ENCODE measurements around the gene MTA3. TPM values are rescaled to one million over a fixed set of nuclear protein-coding genes. Genes with fewer than 3 reads are reported as not detected.
"Not testable (repeated sequence)": the region's sequence is repeated elsewhere in the genome, so short reads cannot be mapped to it uniquely, and the experiment has no call there.

MTA3 gene
- total and polyA plus RNA-seq, 2 donors (not counting 1 experiment from before 2014, with no cell fraction given): 31.0 to 47.7 TPM

DNA sequence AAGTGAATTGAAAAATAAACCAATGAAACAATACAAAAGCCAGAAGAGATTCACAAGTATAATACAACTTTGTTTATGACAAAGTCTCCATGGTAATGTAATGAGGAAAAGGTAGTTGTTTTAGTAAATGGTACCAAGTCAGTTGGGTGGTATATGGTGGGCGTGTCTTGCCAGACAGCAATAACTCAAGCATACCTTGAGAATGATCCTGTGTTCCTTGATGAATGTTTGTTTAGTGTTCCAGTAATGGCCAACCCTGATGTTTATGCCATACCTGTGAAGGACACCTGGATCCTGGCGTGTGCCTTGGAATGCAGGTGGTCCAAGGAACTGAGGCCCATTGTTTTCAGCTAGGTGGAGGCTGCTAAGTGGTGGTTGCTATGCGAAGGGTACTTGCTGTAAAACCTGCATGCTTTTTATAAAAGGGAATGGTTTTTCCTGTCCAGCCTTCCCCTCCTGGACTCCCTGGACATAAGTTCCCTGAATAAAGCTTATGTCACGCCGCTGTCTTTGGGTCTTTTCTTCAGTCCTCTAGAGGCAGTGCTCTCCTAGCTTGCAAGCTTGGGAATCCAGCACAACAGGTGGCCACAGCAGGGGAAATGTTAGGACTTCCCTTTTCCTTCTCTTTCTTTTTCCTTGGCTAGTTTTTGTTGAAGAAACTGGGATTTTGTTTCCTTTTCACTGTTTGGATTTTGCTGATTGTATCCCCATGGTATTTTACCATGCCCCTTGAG is 54.7 kb downstream of the MTA3 start:
- no peaks in the 10 kb centered on the region for H3K36me3 ChIP-seq (ENCODE audit: control insufficient read depth, insufficient read depth, low read length)
- H3K4me2 ChIP-seq (ENCODE audit: extremely low read depth, insufficient read depth, low read length): no peak overlapping the region
- TF ChIP-seq EZH2 (IDR thresholded peaks at IDR 0.05; ENCODE audit: low read length, missing control alignments): no peak
- TF ChIP-seq, protein P1, sequence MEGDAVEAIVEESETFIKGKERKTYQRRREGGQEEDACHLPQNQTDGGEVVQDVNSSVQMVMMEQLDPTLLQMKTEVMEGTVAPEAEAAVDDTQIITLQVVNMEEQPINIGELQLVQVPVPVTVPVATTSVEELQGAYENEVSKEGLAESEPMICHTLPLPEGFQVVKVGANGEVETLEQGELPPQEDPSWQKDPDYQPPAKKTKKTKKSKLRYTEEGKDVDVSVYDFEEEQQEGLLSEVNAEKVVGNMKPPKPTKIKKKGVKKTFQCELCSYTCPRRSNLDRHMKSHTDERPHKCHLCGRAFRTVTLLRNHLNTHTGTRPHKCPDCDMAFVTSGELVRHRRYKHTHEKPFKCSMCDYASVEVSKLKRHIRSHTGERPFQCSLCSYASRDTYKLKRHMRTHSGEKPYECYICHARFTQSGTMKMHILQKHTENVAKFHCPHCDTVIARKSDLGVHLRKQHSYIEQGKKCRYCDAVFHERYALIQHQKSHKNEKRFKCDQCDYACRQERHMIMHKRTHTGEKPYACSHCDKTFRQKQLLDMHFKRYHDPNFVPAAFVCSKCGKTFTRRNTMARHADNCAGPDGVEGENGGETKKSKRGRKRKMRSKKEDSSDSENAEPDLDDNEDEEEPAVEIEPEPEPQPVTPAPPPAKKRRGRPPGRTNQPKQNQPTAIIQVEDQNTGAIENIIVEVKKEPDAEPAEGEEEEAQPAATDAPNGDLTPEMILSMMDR (conservative IDR thresholded peaks at IDR 0.05 in 1 of 2, IDR thresholded peaks at IDR 0.05 in 1 of 2; ENCODE audit: low read depth in 1 of 2, low read length in 2 of 2): no peak
- no peak for DNase-seq (ENCODE audit: low read depth in 2 of 2)
- no peaks in the 10 kb centered on the region for H3K9me3 ChIP-seq (ENCODE audit: control insufficient read depth, insufficient read depth, low read depth, low read length)
- H4K20me1 ChIP-seq (ENCODE audit: control insufficient read depth, extremely low read depth, insufficient read depth, low read length): peaks cover 2% of the 10 kb centered on the region
- peaks cover 10% of the 10 kb centered on the region for H3K4me1 ChIP-seq (ENCODE audit: control insufficient read depth, extremely low read depth, insufficient read depth, low read length)
- no peak overlapping the region for H3K9ac ChIP-seq (ENCODE audit: insufficient read depth, low read length)
- H3K27ac ChIP-seq (ENCODE audit: insufficient read depth, low read length): no peak overlapping the region
- no peak overlapping the region for H2AFZ ChIP-seq (ENCODE audit: low read length)
- H3K79me2 ChIP-seq (ENCODE audit: control insufficient read depth, insufficient read depth, low read length): no peaks in the 10 kb centered on the region
- no peaks in the 10 kb centered on the region for H3K27me3 ChIP-seq (ENCODE audit: control insufficient read depth, insufficient read depth, low read length)
- no peak overlapping the region for H3K4me3 ChIP-seq (replicated peaks in 1 of 4; ENCODE audit: control extremely low read depth in 1 of 4, insufficient read depth in 1 of 4, low read depth in 3 of 4, low read length in 4 of 4)

GRCh38 chr2:42624047-42624446 is 55.6 kb downstream of the MTA3 start:
- TF ChIP-seq, protein P1 (conservative IDR thresholded peaks at IDR 0.05 in 1 of 2, IDR thresholded peaks at IDR 0.05 in 1 of 2; ENCODE audit: low read depth in 1 of 2, low read length in 2 of 2): no peak
- no peak for TF ChIP-seq EZH2 (IDR thresholded peaks at IDR 0.05; ENCODE audit: low read length, missing control alignments)

GRCh38 chr2:42628024-42628423 is 59.6 kb downstream of the MTA3 start:
- H3K27me3 ChIP-seq (ENCODE audit: control insufficient read depth, insufficient read depth, low read length); H3K79me2 ChIP-seq (ENCODE audit: control insufficient read depth, insufficient read depth, low read length); H3K27ac ChIP-seq (ENCODE audit: insufficient read depth, low read length); H3K4me3 ChIP-seq (replicated peaks in 1 of 4; ENCODE audit: control extremely low read depth in 1 of 4, insufficient read depth in 1 of 4, low read depth in 3 of 4, low read length in 4 of 4); H3K36me3 ChIP-seq (ENCODE audit: control insufficient read depth, insufficient read depth, low read length); H3K9ac ChIP-seq (ENCODE audit: insufficient read depth, low read length); DNase-seq (ENCODE audit: low read depth in 2 of 2); H2AFZ ChIP-seq (ENCODE audit: low read length); H4K20me1 ChIP-seq (ENCODE audit: control insufficient read depth, extremely low read depth, insufficient read depth, low read length); H3K4me2 ChIP-seq (ENCODE audit: extremely low read depth, insufficient read depth, low read length); H3K9me3 ChIP-seq (ENCODE audit: control insufficient read depth, insufficient read depth, low read depth, low read length); H3K4me1 ChIP-seq (ENCODE audit: control insufficient read depth, extremely low read depth, insufficient read depth, low read length): not testable (repeated sequence)

More at GRCh38 chr2:42624047-42624446, 55.6 kb downstream of the MTA3 start:
- Histone ChIP-seq H3K79me2 (ENCODE audit: control insufficient read depth, insufficient read depth, low read length) (no peaks in the 10 kb centered on the region), H3K27me3 (ENCODE audit: control insufficient read depth, insufficient read depth, low read length) (no peaks in the 10 kb centered on the region), H3K4me2 (ENCODE audit: extremely low read depth, insufficient read depth, low read length) (no peak overlapping the region), H3K36me3 (ENCODE audit: control insufficient read depth, insufficient read depth, low read length) (no peaks in the 10 kb centered on the region), H3K4me3 (replicated peaks in 1 of 4; ENCODE audit: control extremely low read depth in 1 of 4, insufficient read depth in 1 of 4, low read depth in 3 of 4, low read length in 4 of 4) (no peak overlapping the region), H3K27ac (ENCODE audit: insufficient read depth, low read length) (no peak overlapping the region), H4K20me1 (ENCODE audit: control insufficient read depth, extremely low read depth, insufficient read depth, low read length) (peaks cover 2% of the 10 kb centered on the region), H3K9ac (ENCODE audit: insufficient read depth, low read length) (no peak overlapping the region), H3K4me1 (ENCODE audit: control insufficient read depth, extremely low read depth, insufficient read depth, low read length) (peaks cover 5% of the 10 kb centered on the region), H3K9me3 (ENCODE audit: control insufficient read depth, insufficient read depth, low read depth, low read length) (no peaks in the 10 kb centered on the region), H2AFZ (ENCODE audit: low read length) (no peak overlapping the region)
- no peak for DNase-seq (ENCODE audit: low read depth in 2 of 2)

Measured in fibroblast of lung (primary cell).